Endometrial microvascular endothelial cells (primary cell): Measurements from ENCODE around the gene AR. TPM values are rescaled to one million over a fixed set of nuclear protein-coding genes. Genes with fewer than 3 reads are reported as not detected.

Experiments
- in situ Hi-C: cut with HindIII; loops from 2 replicates; pipeline ENCODE4 v1.10.0; 2017; ENCODE audit warnings: low sequenced_read_pairs, low pct_unique_long_range_greater_than_20kb; ENCODE audit errors: inconsistent ontology term
- total RNA-seq: library from RNA; depleted of rRNA; stranded (reverse); fragments of >200 nt; gene quantifications from one replicate; pipeline ENCODE4 v1.2.3, GENCODE V29; 2015; ENCODE audit errors: inconsistent ontology term

Gene AR
- total RNA-seq, 1 donor from 2014 or later, result 0.93 TPM

DNA sequence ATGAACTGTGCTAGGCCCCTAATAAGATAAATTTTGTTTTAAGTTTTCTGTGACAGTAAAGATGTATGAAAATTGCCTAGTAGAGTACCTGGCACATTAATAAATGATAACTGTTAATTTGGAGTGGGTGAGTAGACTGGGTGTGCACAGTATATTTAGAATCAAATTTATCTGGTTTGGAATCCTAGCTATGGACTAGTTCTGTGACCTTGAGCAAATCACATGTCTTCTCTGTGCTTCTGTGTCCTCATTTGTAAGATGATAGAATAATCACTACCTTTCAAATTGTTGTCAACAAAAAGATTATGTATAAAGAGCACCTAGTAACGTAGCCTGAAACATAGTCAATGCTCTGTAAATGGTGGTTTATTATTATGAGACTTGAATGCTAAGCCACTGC, 170.2 kb downstream of the AR start:
- in situ Hi-C loops, result no loop called here

DNA sequence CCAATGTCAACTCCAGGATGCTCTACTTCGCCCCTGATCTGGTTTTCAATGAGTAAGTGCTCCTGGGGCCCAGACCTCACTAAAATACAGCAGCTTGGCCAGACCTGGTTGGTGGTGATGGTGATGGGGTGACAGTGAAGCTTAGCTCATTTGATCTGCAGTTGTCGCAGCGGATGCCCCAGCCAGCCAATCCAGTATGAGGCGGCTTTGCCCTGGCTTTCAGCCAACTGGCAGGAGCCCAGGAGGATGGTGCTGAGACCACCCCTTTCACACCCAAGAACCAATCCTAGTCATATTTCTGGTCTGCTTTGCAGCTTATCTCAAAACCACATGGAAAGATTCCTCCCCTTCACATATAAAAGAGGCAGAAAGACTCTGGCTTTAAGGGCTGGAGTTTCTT, 173.8 kb downstream of the AR start:
- in situ Hi-C loops, result no loop called here

DNA sequence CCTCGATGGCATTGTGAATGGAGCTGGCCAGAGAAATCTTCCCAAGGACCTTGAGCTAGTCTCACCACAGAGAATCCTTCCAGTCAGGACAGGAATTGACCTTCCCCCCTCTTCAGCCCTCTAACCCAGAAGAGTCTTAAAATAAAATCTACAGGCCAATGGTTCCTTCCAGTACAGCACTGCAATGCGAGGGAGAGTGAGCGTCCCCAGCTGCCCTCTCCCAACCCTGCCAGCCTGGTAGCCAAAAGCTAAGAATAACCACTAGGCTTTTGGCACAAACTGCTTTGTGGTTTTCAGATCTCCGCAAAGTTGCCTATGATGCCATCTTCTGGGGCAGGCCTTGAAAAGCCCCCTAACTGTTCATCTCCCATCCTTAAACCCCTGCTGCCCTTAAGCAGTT, 175.1 kb downstream of the AR start:
- in situ Hi-C loops, result no loop called here

DNA sequence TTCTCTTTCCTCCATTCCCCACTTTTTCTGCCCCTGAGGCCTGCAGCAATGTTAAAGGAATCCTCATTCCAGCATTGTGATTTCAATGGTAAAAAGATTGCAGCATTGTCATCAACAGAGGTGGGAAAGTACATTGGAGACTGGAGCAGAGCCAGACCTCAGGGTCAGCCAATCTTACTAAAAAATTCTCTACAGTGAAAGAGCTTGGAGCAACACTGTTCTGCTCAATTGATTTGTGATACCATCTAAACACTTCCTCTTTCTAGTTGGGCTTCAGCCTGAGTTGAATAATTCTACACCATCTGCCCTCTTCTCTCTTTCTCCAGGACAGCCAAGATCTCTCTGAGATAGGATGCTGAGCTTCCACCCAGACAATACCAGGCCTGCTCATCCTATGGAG, 176.5 kb downstream of the AR start:
- in situ Hi-C loops, result no loop called here

- in situ Hi-C loops, result no loop called here
Observed at GRCh38 chrX:67721321-67721720, 177.5 kb downstream of the AR start.

GRCh38 chrX:67723580-67724351, 179.9 kb downstream of the AR start:
- in situ Hi-C loops, result no loop called here

- in situ Hi-C loops, result no loop called here
Observed at GRCh38 chrX:67724359-67725110, 180.7 kb downstream of the AR start.

DNA sequence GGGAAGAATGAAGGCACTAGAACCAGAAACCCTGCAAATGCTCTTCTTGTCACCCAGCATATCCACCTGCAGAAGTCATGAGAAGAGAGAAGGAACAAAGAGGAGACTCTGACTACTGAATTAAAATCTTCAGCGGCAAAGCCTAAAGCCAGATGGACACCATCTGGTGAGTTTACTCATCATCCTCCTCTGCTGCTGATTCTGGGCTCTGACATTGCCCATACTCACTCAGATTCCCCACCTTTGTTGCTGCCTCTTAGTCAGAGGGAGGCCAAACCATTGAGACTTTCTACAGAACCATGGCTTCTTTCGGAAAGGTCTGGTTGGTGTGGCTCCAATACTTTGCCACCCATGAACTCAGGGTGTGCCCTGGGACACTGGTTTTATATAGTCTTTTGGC, 181.7 kb downstream of the AR start:
- in situ Hi-C loops, result no loop called here

DNA sequence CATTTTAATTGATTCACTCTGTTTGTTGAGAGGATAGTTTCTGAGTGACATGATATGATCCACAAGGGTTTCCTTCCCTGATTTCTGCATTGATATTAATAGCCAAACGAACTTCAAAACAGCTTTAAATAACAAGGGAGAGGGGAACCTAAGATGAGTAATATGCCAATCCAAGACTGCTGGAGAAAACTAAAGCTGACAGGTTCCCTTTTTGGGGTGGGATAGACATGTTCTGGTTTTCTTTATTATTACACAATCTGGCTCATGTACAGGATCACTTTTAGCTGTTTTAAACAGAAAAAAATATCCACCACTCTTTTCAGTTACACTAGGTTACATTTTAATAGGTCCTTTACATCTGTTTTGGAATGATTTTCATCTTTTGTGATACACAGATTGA, 182.2 kb downstream of the AR start:
- in situ Hi-C loops, result no loop called here

- in situ Hi-C loops, result no loop called here
Observed at GRCh38 chrX:67727576-67727975, 183.8 kb downstream of the AR start.

- in situ Hi-C loops, result no loop called here
Observed at GRCh38 chrX:67730296-67730695, 186.5 kb downstream of the AR start.

DNA sequence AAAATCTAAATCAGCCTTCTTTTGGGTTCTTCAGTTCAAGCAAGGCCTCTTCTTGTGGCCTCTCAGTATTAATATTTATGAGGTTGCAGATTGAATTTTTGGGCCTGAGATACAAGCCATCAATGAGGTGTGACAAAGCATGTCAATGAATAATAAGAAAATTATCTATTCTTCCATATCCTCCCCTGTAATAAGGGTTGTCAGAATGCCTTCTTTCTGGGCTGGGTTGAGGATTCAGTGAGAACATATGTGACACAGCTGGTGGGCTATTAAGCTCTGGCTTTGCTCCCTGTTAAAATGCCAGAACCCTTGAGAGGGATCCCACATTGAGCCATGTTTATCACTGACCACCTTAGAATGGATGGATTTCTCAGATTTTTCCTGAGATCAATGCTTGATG, 187.2 kb downstream of the AR start:
- in situ Hi-C loops, result no loop called here

DNA sequence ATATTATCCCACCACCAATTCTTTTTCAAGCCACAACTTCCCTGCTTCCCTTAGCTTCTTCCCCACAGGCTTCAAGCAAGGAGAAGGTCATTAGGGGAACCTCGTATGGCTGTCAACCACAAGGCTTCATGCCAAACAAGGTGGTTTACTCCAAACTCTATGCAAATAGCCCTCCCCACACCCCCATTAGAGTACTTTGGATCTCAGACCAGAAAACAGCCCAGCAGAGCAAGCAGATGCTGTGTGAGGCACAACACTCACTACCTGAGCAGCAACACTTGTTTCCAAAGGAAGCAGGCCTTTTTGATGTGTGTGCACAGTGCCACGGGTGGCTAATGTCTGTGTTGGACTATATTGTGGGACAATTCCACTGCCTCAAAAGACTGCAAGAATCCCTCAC, 189.0 kb downstream of the AR start:
- in situ Hi-C loops, result no loop called here

- in situ Hi-C loops, result no loop called here
Observed at GRCh38 chrX:67734111-67734753, 190.4 kb downstream of the AR start.

GRCh38 chrX:67749536-67749935, 205.7 kb downstream of the AR start:
- in situ Hi-C loops, result no loop called here

DNA sequence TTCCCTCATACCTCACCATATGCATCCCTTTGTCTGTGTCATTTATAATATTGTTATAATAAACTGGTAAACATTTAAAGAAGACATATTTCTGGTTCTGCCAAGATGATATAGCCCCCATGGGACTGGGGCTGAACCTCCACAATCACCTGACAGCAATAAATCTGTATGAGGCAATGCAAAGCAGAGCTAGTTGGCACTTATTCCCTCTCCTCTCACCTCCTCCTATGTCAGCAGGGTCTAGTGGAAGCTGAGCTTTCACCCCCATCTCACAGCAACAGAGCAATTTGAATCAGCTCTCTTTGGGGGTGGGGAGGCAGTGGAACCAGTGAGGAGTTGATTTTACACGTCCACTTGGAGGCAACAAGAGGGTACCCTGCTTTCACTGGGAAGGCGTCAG, 206.9 kb downstream of the AR start:
- in situ Hi-C loops, result no loop called here

DNA sequence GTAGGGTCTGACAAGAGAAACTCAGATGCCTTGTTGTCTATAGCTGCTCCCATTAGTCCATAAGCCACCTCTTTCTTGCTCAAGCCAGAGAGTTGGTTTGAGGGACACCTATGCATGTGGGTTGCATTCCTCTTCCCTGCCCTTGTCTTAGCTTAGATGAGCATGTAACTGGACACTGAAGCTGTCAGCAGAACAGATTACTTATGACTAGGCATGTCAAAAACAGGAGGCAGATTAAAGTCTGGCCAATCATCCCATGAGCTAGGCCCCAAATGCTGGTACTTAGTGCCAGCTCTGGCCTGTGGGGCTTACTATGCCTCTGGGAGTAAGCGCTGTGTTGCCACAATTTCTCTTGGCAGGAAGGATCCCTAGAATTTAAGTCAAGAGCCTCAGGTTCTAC, 215.2 kb downstream of the AR start:
- in situ Hi-C loops, result no loop called here

DNA sequence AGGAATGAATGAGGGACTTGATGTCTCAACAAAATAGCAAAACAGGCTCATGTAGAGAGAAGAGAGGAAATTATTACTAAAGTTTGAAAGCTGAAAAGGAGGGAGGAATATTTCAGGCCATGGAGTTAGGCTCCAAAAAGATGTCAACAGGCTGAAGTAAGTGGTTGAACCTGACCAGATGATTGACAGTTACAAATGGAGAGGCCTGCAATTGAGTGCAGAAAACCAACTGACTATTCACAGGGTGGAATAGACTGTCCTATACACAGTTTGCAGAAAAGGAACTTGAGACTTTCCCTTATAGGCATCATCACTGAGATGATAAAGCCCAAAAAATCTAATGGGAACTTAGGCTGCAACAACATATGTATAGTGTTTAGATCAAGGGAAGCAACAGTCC, 233.3 kb downstream of the AR start:
- in situ Hi-C loops, result no loop called here

- in situ Hi-C loops, result no loop called here
Observed at GRCh38 chrX:67779099-67779498, 235.3 kb downstream of the AR start.
